ENCODE data around the gene HEPACAM.

The HEPACAM gene, protein sequence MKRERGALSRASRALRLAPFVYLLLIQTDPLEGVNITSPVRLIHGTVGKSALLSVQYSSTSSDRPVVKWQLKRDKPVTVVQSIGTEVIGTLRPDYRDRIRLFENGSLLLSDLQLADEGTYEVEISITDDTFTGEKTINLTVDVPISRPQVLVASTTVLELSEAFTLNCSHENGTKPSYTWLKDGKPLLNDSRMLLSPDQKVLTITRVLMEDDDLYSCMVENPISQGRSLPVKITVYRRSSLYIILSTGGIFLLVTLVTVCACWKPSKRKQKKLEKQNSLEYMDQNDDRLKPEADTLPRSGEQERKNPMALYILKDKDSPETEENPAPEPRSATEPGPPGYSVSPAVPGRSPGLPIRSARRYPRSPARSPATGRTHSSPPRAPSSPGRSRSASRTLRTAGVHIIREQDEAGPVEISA

DNA sequence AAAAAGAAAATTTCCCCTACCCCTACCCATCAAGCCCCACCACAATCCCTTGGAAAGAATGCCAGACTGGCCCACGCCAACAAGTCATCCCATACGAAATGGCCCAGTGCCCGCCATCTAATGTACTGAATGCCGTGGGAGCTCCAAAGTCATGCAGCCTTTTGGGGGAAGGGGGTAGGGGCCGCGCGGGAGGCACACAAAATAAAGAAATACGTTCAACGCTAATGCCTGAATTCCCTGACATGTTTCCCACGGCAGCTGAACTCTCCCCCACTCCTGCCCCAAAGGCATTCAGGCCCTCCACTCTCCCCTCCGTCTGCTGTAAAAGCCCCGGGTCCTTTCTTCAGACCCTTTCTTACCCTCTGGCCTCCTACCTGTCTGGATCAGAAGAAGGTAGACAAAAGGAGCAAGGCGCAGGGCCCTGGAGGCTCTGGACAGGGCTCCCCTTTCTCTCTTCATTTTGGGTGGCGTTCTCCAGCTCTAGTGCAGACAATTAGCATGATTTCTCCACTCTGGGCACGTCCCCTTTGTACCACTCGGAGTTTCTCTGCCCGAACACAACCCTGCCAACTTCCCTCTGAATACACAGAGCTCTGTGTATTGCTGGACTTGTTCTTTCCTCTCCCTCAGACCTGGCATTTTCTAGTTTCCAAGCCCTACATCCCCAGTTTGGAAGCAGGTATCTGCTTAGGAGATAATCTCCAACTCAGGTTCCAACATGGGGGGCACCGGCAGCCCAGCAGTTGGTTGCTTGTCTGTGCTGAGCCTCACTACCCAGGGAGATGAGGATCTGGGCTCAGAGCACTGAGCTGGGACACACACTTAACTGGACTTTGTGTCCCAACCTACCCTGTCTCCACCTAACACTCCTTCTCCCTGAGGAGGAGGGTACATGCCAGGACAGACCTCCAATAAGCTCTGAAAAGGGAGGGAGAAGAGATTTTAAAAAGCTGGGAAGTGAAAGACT, at the start of gene HEPACAM:
Gene HEPACAM, minus strand, starts transcription at position 500 of the 967 bp plus-strand sequence. Its CDS starts 41 bp downstream, at position 459.
- no peaks in the 10 kb centered on the region for H3K27me3 ChIP-seq (ENCODE audit: control insufficient read depth, insufficient read depth, low read length)
- H3K4me3 ChIP-seq (ENCODE audit: low read depth, low read length), result no peak within 1 kb of the TSS
- TF ChIP-seq, protein P1, sequence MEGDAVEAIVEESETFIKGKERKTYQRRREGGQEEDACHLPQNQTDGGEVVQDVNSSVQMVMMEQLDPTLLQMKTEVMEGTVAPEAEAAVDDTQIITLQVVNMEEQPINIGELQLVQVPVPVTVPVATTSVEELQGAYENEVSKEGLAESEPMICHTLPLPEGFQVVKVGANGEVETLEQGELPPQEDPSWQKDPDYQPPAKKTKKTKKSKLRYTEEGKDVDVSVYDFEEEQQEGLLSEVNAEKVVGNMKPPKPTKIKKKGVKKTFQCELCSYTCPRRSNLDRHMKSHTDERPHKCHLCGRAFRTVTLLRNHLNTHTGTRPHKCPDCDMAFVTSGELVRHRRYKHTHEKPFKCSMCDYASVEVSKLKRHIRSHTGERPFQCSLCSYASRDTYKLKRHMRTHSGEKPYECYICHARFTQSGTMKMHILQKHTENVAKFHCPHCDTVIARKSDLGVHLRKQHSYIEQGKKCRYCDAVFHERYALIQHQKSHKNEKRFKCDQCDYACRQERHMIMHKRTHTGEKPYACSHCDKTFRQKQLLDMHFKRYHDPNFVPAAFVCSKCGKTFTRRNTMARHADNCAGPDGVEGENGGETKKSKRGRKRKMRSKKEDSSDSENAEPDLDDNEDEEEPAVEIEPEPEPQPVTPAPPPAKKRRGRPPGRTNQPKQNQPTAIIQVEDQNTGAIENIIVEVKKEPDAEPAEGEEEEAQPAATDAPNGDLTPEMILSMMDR (IDR thresholded peaks at IDR 0.05), result no peak
- no peak within 1 kb of the TSS for H2AFZ ChIP-seq
- H3K9ac ChIP-seq, result no peak within 1 kb of the TSS
- H3K79me2 ChIP-seq, result no peaks in the 10 kb centered on the region
- H3K9me3 ChIP-seq (ENCODE audit: control insufficient read depth, low read length), result no peaks in the 10 kb centered on the region
- H3K4me1 ChIP-seq, result no peaks in the 10 kb centered on the region
- no peaks in the 10 kb centered on the region for H3K36me3 ChIP-seq (ENCODE audit: control insufficient read depth, insufficient read depth, low read length)
- no peak within 1 kb of the TSS for H3K27ac ChIP-seq
- no peak within 1 kb of the TSS for H3K4me2 ChIP-seq (ENCODE audit: low read length)

DNA sequence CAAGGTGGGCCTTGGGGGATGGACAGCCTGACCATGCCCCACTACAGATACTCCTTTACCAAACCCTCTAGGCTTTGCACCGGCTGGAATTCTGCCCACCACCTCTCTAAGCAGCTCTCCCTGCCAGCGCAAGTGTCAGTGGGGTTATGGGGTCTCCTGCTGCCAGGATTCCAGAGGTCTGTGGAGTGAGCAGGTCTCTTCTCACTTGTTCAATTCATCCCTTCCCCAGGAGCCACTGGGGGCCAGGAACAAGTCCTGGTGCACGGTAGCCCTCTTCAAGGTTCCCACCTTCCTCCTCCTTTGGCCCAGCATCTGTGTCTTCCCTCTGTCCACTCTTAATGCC, 48.6 kb upstream of the HEPACAM start:
- Histone ChIP-seq H3K27ac (no peak overlapping the region), H2AFZ (no peak overlapping the region), H3K4me1 (no peaks in the 10 kb centered on the region), H3K27me3 (ENCODE audit: control insufficient read depth, insufficient read depth, low read length) (no peaks in the 10 kb centered on the region), H3K4me3 (ENCODE audit: low read depth, low read length) (no peak overlapping the region), H3K36me3 (ENCODE audit: control insufficient read depth, insufficient read depth, low read length) (no peaks in the 10 kb centered on the region), H3K9me3 (ENCODE audit: control insufficient read depth, low read length) (no peaks in the 10 kb centered on the region), H3K4me2 (ENCODE audit: low read length) (no peak overlapping the region), H3K9ac (no peak overlapping the region), H3K79me2 (no peaks in the 10 kb centered on the region)
- TF ChIP-seq, protein P1 (IDR thresholded peaks at IDR 0.05), result no peak

DNA sequence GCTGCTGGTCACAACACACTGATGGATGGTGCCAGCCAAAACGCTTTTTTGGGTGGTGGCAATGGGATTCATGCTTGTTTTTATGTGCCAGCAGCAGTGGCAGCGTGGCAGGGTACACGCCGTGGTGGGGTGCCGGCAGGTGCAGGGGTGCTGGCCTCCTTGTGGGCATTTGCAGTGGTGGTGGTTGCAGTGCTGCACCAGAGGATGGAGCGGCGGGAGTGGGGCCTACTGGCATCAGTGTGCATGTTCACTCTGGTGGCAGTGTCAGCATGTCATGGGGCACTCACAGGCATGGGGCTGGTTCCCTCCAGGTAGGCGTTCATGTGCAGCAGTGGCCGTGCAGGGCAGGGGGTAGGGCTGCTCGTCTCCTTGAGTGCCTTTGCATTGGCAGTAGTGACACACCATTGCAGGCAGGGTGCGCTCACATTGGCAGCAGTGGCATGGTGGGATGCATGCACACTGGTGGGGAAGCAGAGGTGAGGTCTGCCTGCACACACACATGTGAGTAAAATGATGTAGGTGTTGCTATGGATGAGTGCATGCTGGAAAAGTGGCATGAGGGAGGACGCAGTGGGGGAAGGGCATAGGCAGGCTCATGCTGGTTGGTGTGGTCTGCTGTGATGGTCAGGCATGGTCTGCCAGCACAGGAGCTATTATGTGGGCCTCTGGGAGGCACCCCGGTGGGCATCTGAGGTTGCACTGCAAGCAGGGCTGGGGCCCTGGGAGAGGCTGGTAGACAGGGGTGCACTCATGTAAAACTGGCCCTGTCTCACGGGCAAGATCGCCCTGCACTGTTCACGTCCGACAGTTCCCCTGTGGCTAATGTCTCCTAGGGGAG, 48.0 kb upstream of the HEPACAM start:
- no peaks in the 10 kb centered on the region for H3K9me3 ChIP-seq (ENCODE audit: control insufficient read depth, low read length)
- H3K4me1 ChIP-seq, result no peaks in the 10 kb centered on the region
- no peak overlapping the region for H3K27ac ChIP-seq
- TF ChIP-seq, protein P1 (IDR thresholded peaks at IDR 0.05), result no peak
- no peak overlapping the region for H2AFZ ChIP-seq
- H3K27me3 ChIP-seq (ENCODE audit: control insufficient read depth, insufficient read depth, low read length), result no peaks in the 10 kb centered on the region
- no peaks in the 10 kb centered on the region for H3K79me2 ChIP-seq
- no peak overlapping the region for H3K4me2 ChIP-seq (ENCODE audit: low read length)
- H3K4me3 ChIP-seq (ENCODE audit: low read depth, low read length), result no peak overlapping the region
- no peaks in the 10 kb centered on the region for H3K36me3 ChIP-seq (ENCODE audit: control insufficient read depth, insufficient read depth, low read length)
- no peak overlapping the region for H3K9ac ChIP-seq

DNA sequence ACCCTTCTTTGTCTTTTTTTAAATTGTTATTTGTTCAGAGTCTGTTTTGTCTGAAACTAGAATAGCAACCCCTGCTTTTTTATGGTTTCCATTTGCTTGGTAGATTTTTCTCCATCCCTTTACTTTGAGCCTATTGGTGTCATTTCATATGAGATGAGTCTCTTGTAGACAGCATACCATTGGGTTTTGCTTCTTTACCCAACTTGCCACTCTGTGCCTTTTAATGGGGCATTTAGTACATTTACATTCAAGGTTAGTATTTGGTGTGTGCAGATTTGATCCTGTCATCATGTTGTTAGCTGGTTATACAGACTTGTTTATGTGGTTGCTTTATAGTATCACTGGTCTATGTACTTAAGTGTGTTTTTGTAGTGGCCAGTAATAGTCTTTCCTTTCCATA, 46.2 kb upstream of the HEPACAM start:
- Histone ChIP-seq H3K79me2 (no peaks in the 10 kb centered on the region), H3K4me1 (no peaks in the 10 kb centered on the region), H2AFZ (no peak overlapping the region), H3K4me2 (ENCODE audit: low read length) (no peak overlapping the region), H3K9ac (no peak overlapping the region), H3K9me3 (ENCODE audit: control insufficient read depth, low read length) (no peaks in the 10 kb centered on the region), H3K4me3 (ENCODE audit: low read depth, low read length) (no peak overlapping the region), H3K36me3 (ENCODE audit: control insufficient read depth, insufficient read depth, low read length) (no peaks in the 10 kb centered on the region), H3K27me3 (ENCODE audit: control insufficient read depth, insufficient read depth, low read length) (no peaks in the 10 kb centered on the region), H3K27ac (no peak overlapping the region)
- TF ChIP-seq, protein P1 (IDR thresholded peaks at IDR 0.05), result no peak
